ENCODE measurements around the gene ING3. TPM values are rescaled to one million over a fixed set of nuclear protein-coding genes. Genes with fewer than 3 reads are reported as not detected.

ING3 gene
- total RNA-seq, 1 experiment from 2014 or later = 23.1 TPM

DNA sequence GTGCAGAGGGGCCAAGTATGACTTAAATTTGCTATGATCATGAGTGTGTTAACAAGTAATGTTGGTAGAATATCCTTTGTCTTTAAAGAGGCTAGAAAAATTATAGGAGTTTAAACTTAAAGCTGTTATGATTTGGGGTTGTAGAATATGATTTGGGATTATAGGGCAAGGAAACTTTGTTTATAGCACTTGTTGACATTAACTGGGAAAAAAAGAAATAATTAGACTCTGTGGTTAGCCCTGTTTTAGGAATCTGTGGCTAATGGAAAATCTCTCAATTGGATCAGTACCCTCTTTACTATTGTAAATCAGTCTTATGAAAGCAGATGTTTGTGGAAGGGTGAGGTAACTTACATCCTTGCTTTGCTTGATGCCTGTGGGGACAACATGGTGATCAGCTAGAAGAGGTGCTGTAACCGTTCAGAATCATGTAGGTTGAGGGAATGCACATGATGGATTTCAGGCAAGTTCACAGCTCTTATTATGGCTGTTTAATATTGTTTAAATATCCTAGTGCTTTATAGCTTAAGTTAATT lies 11.1 kb downstream of the ING3 start:
- Histone ChIP-seq H2BK5ac (ENCODE audit: insufficient read length, low read length) (no peak overlapping the region), H4K8ac (replicated peaks; ENCODE audit: insufficient read length, low read depth, low read length) (no peak overlapping the region), H3K56ac (ENCODE audit: insufficient read length, low read depth, low read length) (no peak overlapping the region), H2BK20ac (ENCODE audit: low read depth, low read length, poor library complexity, severe bottlenecking) (no peak overlapping the region), H2BK15ac (ENCODE audit: low read depth, low read length) (no peak overlapping the region), H2BK120ac (ENCODE audit: low read depth, low read length, poor library complexity, severe bottlenecking) (no peak overlapping the region), H3K27me3 (ENCODE audit: insufficient read depth, low read length) (no peaks in the 10 kb centered on the region), H3K23me2 (ENCODE audit: insufficient read length, low read depth, low read length, poor library complexity, severe bottlenecking) (no peaks in the 10 kb centered on the region), H3K79me1 (ENCODE audit: insufficient read depth, low read depth, low read length, poor library complexity, severe bottlenecking) (no peaks in the 10 kb centered on the region), H3K4me1 (ENCODE audit: insufficient read depth, low read length) (peaks cover 3% of the 10 kb centered on the region; the same call in 1 of the 2 replicates), H2AFZ (ENCODE audit: low read length) (no peak overlapping the region), H4K20me1 (ENCODE audit: control insufficient read depth, insufficient read depth, insufficient read length) (no peaks in the 10 kb centered on the region), H2AK5ac (ENCODE audit: insufficient read length, low read length) (no peak overlapping the region), H3K27ac (ENCODE audit: insufficient read length, low read depth, low read length) (no peak overlapping the region), H3K4ac (ENCODE audit: low read depth, low read length) (no peak overlapping the region), H4K91ac (ENCODE audit: insufficient read length, low read depth, low read length) (no peak overlapping the region), H3K23ac (ENCODE audit: insufficient read length, low read depth, low read length) (no peak overlapping the region), H2BK12ac (ENCODE audit: insufficient read length, low read depth, low read length) (no peak overlapping the region), H3K9ac (ENCODE audit: extremely low read depth, insufficient read length, low read length) (no peak overlapping the region), H3K79me2 (ENCODE audit: insufficient read depth, low read length) (no peaks in the 10 kb centered on the region), H3T11ph (ENCODE audit: low read length) (no peak overlapping the region), H3K4me2 (ENCODE audit: insufficient read depth, insufficient read length, low read length) (no peak overlapping the region), H3K18ac (ENCODE audit: insufficient read length, low read depth, low read length) (no peak overlapping the region), H3K14ac (ENCODE audit: insufficient read depth, low read length) (no peak overlapping the region), H4K5ac (ENCODE audit: insufficient read length, low read depth, low read length) (no peak overlapping the region), H3K9me3 (ENCODE audit: control insufficient read depth, low read depth, low read length) (no peaks in the 10 kb centered on the region)
- H3K4me1 Mint-ChIP-seq = peaks cover 22 to 25% of the 10 kb centered on the region in 2 experiments
- TF ChIP-seq CTCF (conservative IDR thresholded peaks at IDR 0.05) = no peak
- DNase-seq = no peak
- no peaks in the 10 kb centered on the region for H3K27me3 Mint-ChIP-seq (ENCODE audit: low read depth)
- no CpG with 5 or more reads among the region's 1 CpG for WGBS (ENCODE audit: extremely low coverage, insufficient read length, low lambda C conversion rate)
- peak overlapping the region in 2 of 3 experiments; percentile 5 to 9; a peak in 1 of 7 replicates for H3K27ac Mint-ChIP-seq
- no peak overlapping the region for H3K4me3 Mint-ChIP-seq
- H3K9me3 Mint-ChIP-seq = no peaks in the 10 kb centered on the region
- H3K36me3 Mint-ChIP-seq (ENCODE audit: insufficient read depth in 1 of 3, low read depth in 3 of 3) = peaks cover 2 to 20% (median 14%) of the 10 kb centered on the region in 3 experiments; a peak in 6 of 7 replicates
